ENCODE results near the gene NDUFB11. TPM values are rescaled to one million over a fixed set of nuclear protein-coding genes. Genes with fewer than 3 reads are reported as not detected.
A peak's percentile ranks its signal among the peaks of the same experiment; 100 is the strongest.

Gene NDUFB11
- polyA plus RNA-seq, 4 donors: 78.1 to 109 (median 98.8) TPM

- H3K4me1 ChIP-seq (ENCODE audit: control insufficient read depth in 3 of 3, insufficient read depth in 2 of 3, low read depth in 1 of 3, low read length in 2 of 3): no peaks in the 10 kb centered on the region
- no peak for DNase-seq
- no peak overlapping the region for H3K4me3 ChIP-seq (ENCODE audit: low read depth in 1 of 3, low read length in 3 of 3)
- WGBS, 3 donors: 82 to 96% (median 87%) methylated on average over 2 of the region's 2 CpGs
- peaks cover 0 to 39% (median 0%) of the 10 kb centered on the region in 3 donors for H3K36me3 ChIP-seq (ENCODE audit: control insufficient read depth in 3 of 3, insufficient read depth in 2 of 3, low read depth in 1 of 3, low read length in 3 of 3)
- FAIRE-seq: no peak
- peaks cover 0 to 2% (median 0%) of the 10 kb centered on the region in 3 donors for H3K27me3 ChIP-seq (ENCODE audit: control insufficient read depth in 3 of 3, insufficient read depth in 3 of 3, low read length in 3 of 3)
- no peaks in the 10 kb centered on the region for H3K9me3 ChIP-seq (ENCODE audit: control insufficient read depth in 2 of 2, insufficient read depth in 1 of 2, low read depth in 1 of 2, low read length in 1 of 2)
- no peak overlapping the region for H3K27ac ChIP-seq (ENCODE audit: low read depth in 1 of 3, low read length in 2 of 3)
Measured at GRCh38 chrX:47098338-47099094, 46.0 kb downstream of the NDUFB11 start.

- no peaks in the 10 kb centered on the region for H3K9me3 ChIP-seq (ENCODE audit: control insufficient read depth in 2 of 2, insufficient read depth in 1 of 2, low read depth in 1 of 2, low read length in 1 of 2)
- WGBS, 3 donors: 65 to 78% (median 73%) methylated on average over 4 of the region's 4 CpGs
- H3K27me3 ChIP-seq (ENCODE audit: control insufficient read depth in 3 of 3, insufficient read depth in 3 of 3, low read length in 3 of 3): peaks cover 0 to 2% (median 0%) of the 10 kb centered on the region in 3 donors
- FAIRE-seq (no peak), DNase-seq (no peak)
- no peak overlapping the region for H3K27ac ChIP-seq (ENCODE audit: low read depth in 1 of 3, low read length in 2 of 3)
- peaks cover 0 to 33% (median 0%) of the 10 kb centered on the region in 3 donors for H3K36me3 ChIP-seq (ENCODE audit: control insufficient read depth in 3 of 3, insufficient read depth in 2 of 3, low read depth in 1 of 3, low read length in 3 of 3)
- no peaks in the 10 kb centered on the region for H3K4me1 ChIP-seq (ENCODE audit: control insufficient read depth in 3 of 3, insufficient read depth in 2 of 3, low read depth in 1 of 3, low read length in 2 of 3)
- no peak overlapping the region for H3K4me3 ChIP-seq (ENCODE audit: low read depth in 1 of 3, low read length in 3 of 3)
Measured at GRCh38 chrX:47097018-47097417, 47.5 kb downstream of the NDUFB11 start.

GRCh38 chrX:47093860-47094259 lies 50.6 kb downstream of the NDUFB11 start:
- H3K27ac ChIP-seq (ENCODE audit: low read depth in 1 of 3, low read length in 2 of 3): no peak overlapping the region
- 80 to 93% (median 83%) methylated on average over 11 of the region's 11 CpGs for WGBS, 3 donors
- no peak for DNase-seq
- peaks cover 0 to 2% (median 0%) of the 10 kb centered on the region in 3 donors for H3K27me3 ChIP-seq (ENCODE audit: control insufficient read depth in 3 of 3, insufficient read depth in 3 of 3, low read length in 3 of 3)
- no peak overlapping the region for H3K4me3 ChIP-seq (ENCODE audit: low read depth in 1 of 3, low read length in 3 of 3)
- no peaks in the 10 kb centered on the region for H3K9me3 ChIP-seq (ENCODE audit: control insufficient read depth in 2 of 2, insufficient read depth in 1 of 2, low read depth in 1 of 2, low read length in 1 of 2)
- no peak for FAIRE-seq
- H3K36me3 ChIP-seq (ENCODE audit: control insufficient read depth in 3 of 3, insufficient read depth in 2 of 3, low read depth in 1 of 3, low read length in 3 of 3): peaks cover 0 to 16% (median 0%) of the 10 kb centered on the region in 3 donors
- H3K4me1 ChIP-seq (ENCODE audit: control insufficient read depth in 3 of 3, insufficient read depth in 2 of 3, low read depth in 1 of 3, low read length in 2 of 3): no peaks in the 10 kb centered on the region

- Histone ChIP-seq H3K36me3 (ENCODE audit: control insufficient read depth in 3 of 3, insufficient read depth in 2 of 3, low read depth in 1 of 3, low read length in 3 of 3) (peaks cover 0 to 16% (median 0%) of the 10 kb centered on the region in 3 donors), H3K27ac (ENCODE audit: low read depth in 1 of 3, low read length in 2 of 3) (no peak overlapping the region), H3K4me3 (ENCODE audit: low read depth in 1 of 3, low read length in 3 of 3) (no peak overlapping the region), H3K9me3 (ENCODE audit: control insufficient read depth in 2 of 2, insufficient read depth in 1 of 2, low read depth in 1 of 2, low read length in 1 of 2) (no peaks in the 10 kb centered on the region), H3K4me1 (ENCODE audit: control insufficient read depth in 3 of 3, insufficient read depth in 2 of 3, low read depth in 1 of 3, low read length in 2 of 3) (no peaks in the 10 kb centered on the region), H3K27me3 (ENCODE audit: control insufficient read depth in 3 of 3, insufficient read depth in 3 of 3, low read length in 3 of 3) (peaks cover 0 to 2% (median 0%) of the 10 kb centered on the region in 3 donors)
- peak; percentile 68 for FAIRE-seq
- 0 to 6% (median 3%) methylated on average over 1 of the region's 1 CpG for whole genome bisulfite sequencing, 3 donors
- DNase-seq: peak; percentile 35 to 46
Measured at GRCh38 chrX:47093248-47093647, 51.3 kb downstream of the NDUFB11 start.

Other genes starting within 250 kb of the NDUFB11 start
- gene JADE3, start 232.3 kb downstream of the NDUFB11 start, polyA plus RNA-seq: 10 to 100 TPM in 1 of 4 donors, 1 to 10 TPM in 3; 1.1 to 11.5 (median 2.4) TPM
- 100 to 1,000 TPM in 1 of 4 donors, 10 to 100 TPM in 2, 1 to 10 TPM in 1; 1.8 to 315 (median 33.0) TPM for gene RGN, start 66.3 kb downstream of the NDUFB11 start, polyA plus RNA-seq
- 10 to 100 TPM; 27.8 to 41.2 (median 35.7) TPM for gene RBM10, start 519 bp upstream of the NDUFB11 start, polyA plus RNA-seq
- gene UBA1, start 49.1 kb upstream of the NDUFB11 start, polyA plus RNA-seq: 100 to 1,000 TPM in 2 of 4 donors, 10 to 100 TPM in 2; 90.5 to 148 (median 98.3) TPM
- 10 to 100 TPM; 48.9 to 75.8 (median 57.2) TPM for gene CDK16, start 74.0 kb upstream of the NDUFB11 start, polyA plus RNA-seq
- gene USP11, start 88.3 kb upstream of the NDUFB11 start, polyA plus RNA-seq: 10 to 100 TPM in 2 of 4 donors, 1 to 10 TPM in 2; 4.0 to 52.3 (median 11.9) TPM
- under 1 TPM in 2 of 4 donors, not detected in 2; 0.04 to 0.12 TPM for gene ZNF157, start 225.9 kb upstream of the NDUFB11 start, polyA plus RNA-seq

Measured in small intestine (tissue), 7 donors.